Measurements from ENCODE around the gene ZFP36.

- TF ChIP-seq CTCF (IDR thresholded peaks at IDR 0.05) = no peak
- no peak for TF ChIP-seq POLR2A (IDR thresholded peaks at IDR 0.05)
These were observed 38.0 kb downstream of the ZFP36 start for GRCh38 chr19:39444598-39445195.
